ENCODE data around the gene GCHFR. TPM values are rescaled to one million over a fixed set of nuclear protein-coding genes. Genes with fewer than 3 reads are reported as not detected.

Gene GCHFR
- total RNA-seq, 4 donors from 2014 or later = 60.0 to 135 (median 117) TPM

GRCh38 chr15:40766194-40766815, 2.4 kb downstream of the GCHFR start:
- TF ChIP-seq, protein P1, sequence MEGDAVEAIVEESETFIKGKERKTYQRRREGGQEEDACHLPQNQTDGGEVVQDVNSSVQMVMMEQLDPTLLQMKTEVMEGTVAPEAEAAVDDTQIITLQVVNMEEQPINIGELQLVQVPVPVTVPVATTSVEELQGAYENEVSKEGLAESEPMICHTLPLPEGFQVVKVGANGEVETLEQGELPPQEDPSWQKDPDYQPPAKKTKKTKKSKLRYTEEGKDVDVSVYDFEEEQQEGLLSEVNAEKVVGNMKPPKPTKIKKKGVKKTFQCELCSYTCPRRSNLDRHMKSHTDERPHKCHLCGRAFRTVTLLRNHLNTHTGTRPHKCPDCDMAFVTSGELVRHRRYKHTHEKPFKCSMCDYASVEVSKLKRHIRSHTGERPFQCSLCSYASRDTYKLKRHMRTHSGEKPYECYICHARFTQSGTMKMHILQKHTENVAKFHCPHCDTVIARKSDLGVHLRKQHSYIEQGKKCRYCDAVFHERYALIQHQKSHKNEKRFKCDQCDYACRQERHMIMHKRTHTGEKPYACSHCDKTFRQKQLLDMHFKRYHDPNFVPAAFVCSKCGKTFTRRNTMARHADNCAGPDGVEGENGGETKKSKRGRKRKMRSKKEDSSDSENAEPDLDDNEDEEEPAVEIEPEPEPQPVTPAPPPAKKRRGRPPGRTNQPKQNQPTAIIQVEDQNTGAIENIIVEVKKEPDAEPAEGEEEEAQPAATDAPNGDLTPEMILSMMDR (IDR thresholded peaks at IDR 0.05; ENCODE audit: low read depth) = no peak

DNA sequence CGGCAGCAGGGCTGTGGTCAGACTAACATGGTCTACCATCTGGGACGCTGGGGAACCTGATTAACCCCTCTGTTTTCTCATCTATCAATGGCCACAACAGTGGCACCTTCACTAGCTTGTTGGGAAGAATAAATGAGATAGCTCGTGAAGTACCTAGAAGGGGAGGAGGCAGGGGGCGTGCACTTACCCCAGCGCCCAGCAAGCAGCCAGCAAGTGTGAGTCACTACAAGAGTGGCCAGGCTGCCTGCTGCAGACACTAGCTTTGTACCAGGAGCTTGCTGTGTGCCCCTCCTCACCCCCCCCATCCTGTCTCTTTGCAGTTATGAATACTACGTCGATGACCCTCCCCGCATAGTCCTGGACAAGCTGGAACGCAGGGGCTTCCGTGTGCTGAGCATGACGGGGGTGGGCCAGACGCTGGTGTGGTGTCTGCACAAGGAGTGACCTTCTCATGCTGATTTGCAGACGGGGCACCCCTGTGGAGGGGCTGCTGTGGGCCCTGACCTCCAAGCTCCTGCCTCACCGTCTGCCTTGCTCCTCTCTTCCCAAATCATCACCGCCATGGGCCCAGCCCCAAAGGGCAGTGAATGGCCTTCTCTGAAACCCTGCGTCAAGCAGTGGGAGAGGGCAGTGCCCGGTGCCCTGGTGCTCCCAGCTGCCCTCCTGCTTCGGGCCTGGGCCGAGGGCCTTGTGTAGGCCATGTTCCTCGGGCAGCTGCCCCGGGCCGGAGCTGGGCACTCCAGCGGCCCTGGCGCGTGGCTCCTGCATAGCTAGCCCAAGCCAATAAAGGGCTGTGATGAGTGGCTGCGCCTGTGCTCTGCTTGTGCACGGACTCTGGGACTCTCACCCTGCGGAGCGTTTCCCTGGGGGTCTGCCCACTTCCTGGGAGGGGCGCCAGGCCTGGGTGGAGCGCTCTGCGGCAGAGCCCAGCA, 3.3 kb downstream of the GCHFR start:
- TF ChIP-seq, protein P1 (IDR thresholded peaks at IDR 0.05; ENCODE audit: low read depth) = no peak

DNA sequence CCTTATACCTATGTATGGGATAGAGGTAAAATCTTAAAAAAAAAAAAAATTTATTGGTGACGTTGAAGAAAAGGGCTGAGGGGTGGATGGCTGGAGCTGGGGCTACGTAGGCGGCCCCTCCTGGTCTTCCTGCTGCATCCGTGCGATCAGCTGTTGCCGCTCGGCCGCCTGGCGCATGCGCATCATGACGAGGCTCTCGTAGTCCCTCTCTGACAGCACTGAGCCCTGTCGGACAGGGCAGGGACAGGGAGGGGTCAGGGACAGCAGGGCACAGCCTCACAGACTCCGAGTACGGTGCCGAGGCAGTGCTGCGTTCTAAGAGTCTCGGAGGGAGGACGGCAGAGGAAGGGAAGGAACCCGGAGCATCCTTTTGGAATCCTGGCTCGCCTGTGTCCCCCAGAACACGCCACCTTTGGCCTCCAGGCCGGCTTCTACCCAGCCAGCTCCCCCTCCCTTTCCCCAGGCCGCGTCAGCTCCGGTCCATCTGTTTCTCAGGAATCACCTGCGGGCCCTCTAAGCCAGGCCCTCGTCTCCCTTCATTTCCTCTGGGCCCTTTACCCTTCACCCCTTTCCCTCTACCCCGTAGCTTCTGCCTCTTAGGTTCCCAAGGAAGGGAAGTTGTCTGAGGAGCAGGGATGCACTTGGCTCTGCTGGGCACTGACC, 4.1 kb downstream of the GCHFR start:
- TF ChIP-seq, protein P1 (IDR thresholded peaks at IDR 0.05; ENCODE audit: low read depth) = no peak

- TF ChIP-seq, protein P1 (IDR thresholded peaks at IDR 0.05; ENCODE audit: low read depth) = no peak
These were observed 4.8 kb downstream of the GCHFR start for GRCh38 chr15:40768521-40769273.

GRCh38 chr15:40769274-40770146, 5.6 kb downstream of the GCHFR start, which contains the start of gene C15orf62:
TSS of gene C15orf62 (plus strand) at chr15:40769980. CDS start at chr15:40770496, 516 bp downstream.
- TF ChIP-seq, protein P1 (IDR thresholded peaks at IDR 0.05; ENCODE audit: low read depth) = no peak

DNA sequence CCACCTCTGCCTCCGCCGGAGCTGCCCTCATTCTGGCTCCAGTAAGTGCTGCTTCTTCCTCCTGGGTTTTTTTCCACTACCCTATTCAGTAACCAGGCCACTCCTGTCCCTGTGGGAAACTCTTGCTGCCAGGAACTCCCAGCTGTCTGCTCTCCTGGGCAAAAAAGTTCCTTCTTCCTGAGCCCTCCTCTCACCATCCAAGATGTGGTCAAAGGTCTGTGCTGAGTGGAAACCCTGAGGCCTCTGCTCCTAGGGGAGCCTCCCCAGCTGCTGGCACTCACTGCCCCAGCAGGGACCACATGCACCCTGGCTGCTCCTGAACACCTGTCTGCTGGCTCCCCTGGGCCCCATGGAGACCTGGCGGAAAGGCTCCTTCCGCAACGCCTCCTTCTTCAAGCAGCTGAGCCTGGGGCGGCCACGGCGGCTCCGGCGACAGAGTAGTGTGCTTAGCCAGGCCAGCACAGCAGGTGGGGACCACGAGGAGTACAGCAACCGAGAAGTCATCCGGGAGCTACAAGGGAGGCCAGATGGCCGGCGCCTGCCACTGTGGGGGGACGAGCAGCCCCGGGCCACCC, 6.4 kb downstream of the GCHFR start:
- TF ChIP-seq, protein P1 (IDR thresholded peaks at IDR 0.05; ENCODE audit: low read depth) = no peak

Data from subcutaneous adipose tissue (tissue), 4 donors.